NCI-H1694 (cell line): ENCODE data around the gene PDE2A.

Experiments
- DNase-seq: peaks from one replicate; lab custom pipeline; 2025; lab: John Stamatoyannopoulos, UW

PDE2A gene

DNA sequence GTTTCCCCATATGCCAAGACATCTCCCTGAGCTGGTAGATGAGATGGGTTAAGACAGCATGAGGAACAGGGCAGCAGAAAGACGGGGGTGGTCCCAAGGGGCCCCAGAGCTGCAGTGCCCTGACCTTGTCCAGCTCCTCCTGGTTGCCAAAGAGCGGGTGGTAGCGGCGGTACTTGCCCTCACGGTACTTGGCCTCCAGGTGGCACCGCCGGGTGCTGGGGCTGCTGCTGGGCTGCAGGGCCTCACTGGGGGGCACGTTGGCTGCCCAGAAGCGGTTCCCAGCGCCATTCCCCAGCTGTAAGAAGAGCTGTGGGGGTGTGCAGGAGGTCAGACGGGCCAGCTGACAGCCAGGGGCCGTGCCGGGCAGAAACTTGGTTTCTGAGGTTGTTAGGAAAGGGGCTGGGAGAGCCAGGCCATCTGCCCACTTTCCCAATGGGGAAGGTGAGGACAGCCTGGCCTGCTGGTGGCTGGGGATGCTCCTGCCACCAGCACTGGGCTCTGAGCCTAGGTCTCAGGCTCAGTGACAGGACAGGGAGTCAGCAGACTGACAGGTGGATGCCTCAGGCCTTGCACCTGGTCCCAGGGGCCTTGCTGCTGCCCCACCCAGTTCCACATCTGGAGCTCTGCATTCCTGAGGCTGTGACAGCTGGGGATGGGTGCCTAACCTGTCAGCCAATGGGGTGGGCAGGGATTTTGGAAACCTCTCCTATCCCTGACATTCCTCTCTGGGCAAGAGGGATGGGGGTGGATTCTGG is 30.0 kb upstream of the PDE2A start:
- no peak for DNase-seq

DNA sequence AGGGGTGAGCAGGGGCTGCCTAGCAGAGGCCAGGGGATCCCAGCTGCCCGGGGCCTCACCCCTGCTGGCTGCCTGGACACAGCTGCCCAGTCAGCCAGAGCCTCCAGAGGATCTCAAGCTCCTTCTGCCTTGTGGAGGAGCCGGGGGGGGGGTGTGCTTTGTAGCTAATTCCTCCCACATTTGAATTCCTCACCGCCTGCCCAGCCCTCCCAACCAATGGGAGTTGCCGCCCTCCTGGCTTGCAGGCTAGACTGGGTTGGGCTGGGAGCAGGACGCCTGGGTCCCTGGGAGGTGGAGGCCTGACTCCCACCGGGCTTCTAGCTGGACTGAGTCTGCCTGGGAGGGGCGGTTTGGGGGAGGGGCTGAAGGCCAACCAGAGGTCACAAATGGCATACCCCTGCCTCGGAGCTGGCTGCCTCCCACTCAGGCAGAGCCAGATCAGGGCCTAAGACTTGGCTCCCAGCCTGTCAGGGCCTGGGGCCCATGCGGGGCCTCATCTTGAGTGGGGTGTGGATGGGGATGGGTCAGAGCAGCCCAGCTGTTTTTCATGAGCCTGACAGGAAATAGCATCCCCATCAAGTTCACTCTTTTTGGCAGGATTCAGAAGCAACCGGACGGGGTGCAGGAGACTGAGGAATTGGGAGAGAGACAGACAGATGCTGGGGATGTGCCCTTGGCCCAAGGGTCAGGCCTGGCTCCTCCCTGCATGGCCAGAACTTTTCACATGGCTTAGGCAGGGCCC is 29.2 kb upstream of the PDE2A start:
- DNase-seq = no peak

DNA sequence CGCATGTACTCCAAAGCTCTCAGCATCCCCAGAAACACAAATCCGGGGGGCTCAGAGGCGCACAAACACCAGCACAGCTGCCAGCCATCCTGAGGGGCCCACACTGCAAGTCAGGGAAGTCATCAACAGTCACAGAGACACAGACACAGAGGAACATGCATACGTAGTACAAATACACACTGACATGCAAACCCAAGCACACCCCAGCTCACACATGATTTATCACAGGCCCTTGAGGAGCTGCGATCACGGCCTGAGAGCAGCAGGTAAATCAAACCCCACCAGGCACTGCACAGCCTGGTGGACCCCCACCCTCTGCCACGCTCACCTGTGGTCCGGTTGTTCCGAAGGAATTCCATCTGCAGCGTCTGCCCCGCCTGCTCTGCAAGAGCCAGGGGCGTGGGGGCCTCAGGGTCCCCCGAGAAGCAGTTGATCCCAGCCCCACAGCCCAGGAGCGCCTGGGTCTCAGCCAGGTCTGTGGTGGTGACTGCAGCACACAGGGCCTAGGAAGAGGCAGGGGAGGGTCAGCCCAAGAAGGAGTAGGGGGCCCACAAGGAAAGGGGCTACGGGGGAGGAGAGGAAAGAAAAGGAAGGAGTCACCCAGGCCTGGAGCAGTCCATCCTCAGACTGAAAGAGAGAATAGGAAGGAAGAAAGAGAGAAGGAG is 28.5 kb upstream of the PDE2A start:
- DNase-seq = no peak

DNA sequence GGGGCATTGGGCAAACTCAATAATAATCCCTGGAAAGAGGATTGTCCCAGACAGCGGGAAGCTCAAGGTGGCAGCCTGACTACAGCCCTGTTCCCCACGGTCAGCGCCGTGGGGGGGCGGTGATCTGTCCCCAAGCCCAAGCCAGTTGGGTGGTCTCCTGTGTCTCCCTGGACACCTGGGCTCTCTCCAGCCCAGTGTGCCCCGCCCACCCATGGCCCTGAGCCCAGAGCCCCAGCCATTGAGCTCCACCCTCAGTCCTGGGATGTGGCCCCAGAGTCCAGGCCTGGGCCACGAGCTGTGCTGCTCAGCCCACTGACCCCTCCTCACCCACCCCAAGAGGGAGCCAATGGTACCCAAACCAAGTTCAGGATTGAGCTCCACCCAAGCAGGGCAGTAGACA is 27.9 kb upstream of the PDE2A start:
- no peak for DNase-seq

DNA sequence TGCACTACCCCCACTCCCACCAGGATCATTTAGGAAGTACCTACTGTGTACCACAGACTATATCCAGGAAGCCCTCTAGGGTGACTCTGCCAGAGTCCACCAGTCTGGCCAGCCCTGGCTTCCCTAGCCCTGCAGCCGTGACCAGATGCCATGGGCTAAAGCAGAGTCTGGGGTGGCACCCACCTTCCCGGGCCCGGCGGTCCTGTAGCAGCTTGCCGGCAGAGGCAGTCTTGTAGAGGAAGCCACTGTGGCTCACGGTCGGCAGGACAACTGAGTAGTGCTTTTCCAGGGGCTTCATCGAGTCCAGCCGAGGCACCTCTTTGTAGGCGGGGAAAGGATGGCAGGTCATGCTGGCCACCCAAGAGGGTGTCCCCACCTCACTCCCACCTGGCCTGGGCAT is 27.2 kb upstream of the PDE2A start:
- no peak for DNase-seq

DNA sequence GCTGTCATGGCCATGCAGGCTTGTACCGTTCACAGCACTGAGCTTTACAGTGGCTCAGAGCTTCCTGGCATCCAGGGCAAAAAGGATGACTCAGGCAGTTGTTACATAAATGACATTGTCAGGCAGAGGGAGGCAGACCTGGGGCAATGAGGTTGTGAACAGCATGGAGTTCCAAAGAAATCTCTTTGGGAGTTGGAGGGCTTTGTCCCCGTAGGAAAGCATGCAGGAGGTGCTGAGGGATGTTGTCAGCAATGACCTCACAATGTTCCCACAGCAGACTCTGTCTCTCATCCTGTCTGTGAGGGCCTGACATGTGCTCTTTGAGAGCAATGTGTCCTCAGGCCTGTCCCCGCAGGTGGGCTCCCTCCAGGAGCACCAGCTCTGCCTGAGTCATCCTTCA is 25.9 kb upstream of the PDE2A start:
- DNase-seq = no peak

DNA sequence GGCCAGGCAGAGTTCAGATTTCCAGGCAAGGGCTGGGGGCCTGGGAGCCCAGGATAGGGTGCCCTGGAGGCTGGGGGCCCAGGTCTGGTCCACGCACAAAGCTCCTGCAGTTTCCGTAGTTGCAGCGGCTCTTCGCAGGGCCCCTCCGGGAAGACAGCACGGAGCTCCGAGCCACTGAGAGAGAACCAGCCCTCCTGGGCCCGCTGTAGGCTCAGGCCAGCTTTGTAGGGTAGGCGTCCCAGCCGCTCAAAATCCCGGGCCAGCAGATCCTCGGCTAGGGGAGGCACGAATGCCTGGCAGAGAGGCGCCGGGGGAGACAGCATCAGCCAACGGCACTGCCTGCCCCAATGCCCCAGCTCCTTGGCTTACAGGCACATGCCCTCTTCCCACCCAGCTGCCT is 23.6 kb upstream of the PDE2A start:
- no peak for DNase-seq

DNA sequence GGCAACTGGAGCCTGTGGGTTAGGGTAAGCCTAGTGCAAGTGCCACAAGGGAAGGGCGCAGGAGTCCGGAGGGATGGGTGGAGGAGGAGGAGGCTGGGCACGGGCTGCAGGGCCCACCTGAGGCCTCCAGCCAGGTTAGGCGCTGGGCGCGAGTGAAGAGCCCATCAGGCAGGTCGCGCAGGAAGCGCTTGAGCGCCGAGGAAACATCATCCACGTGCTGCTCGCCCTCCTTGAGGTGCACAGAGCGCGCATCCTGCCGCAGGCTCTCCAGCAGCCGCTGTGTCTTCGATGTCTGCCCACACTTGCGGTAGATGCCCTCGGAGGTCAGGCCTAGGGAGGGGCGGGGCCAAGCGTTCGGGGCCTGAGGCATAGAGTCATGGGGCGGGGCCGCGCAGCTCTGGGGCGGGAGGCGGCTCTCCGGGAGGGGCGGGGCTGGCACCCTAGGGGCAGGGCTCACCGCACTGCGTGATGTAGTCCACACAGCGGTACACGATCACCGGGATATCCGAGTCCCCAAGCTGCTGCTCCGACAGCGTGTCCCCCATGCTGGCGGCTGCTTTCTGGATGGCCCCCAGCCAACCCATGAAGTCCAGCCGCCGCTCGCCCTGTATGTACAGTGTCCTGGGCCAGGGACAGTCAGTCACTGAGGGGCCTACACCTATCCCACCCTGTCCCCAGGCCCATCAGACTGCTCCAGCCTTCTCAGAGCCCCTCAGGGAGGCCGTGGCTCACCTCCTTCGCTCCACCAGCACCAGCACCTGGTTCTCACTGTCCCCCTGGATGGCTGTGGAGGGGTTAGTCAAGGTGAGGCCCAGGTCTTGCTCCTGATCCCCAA is 22.9 kb upstream of the PDE2A start:
- DNase-seq = no peak

DNA sequence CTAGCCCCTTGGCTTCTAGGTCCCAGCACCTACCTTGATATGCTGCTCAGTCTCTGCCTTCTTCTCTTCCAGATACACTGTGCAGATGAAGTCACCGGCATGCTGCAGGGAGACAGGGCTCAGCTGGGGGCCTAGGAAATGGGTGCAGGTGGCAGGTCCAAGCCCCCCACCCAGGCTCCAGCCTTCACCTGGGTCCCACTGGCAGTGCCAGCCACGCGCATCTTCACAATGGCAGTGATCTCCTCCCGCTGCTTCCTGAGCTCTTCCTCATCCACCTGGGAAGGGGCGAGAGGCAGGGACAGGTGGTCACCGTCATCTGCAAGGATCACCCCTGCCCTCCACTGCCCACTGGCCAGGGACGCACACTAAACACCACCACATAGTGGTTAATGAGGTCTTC is 21.1 kb upstream of the PDE2A start:
- no peak for DNase-seq

DNA sequence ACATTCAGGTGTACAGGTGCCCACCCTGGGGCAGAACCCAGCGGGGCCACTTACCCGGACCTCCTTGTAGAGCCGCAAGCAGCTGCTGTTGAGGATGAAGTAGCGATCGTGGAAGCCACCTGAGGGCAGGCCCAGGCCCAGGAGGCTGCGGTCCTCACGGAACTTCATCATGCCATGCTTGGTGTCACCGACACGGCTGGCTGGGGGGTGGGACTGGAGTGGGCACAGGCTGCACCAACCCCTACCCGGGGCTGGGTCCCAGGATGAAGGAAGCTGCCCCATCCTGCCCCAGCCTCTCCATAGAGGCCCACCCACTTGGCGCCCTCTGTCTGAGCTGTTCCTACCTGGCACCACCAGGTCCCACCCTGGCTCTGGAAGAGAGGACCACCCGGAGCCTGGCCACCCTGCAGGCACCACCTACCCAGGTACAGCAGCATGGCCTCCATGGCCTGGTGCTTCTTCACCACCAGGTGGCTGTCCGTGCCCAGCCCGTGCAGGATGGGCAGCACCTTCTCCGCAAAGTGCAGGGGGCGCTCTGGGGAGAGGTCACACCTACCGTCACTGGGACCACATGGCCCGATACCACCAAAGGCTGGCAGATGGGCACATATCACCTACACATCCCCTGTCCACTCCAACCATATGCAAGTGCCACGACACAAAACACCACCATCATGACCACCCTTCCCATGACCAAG is 19.2 kb upstream of the PDE2A start:
- no peak for DNase-seq

DNA sequence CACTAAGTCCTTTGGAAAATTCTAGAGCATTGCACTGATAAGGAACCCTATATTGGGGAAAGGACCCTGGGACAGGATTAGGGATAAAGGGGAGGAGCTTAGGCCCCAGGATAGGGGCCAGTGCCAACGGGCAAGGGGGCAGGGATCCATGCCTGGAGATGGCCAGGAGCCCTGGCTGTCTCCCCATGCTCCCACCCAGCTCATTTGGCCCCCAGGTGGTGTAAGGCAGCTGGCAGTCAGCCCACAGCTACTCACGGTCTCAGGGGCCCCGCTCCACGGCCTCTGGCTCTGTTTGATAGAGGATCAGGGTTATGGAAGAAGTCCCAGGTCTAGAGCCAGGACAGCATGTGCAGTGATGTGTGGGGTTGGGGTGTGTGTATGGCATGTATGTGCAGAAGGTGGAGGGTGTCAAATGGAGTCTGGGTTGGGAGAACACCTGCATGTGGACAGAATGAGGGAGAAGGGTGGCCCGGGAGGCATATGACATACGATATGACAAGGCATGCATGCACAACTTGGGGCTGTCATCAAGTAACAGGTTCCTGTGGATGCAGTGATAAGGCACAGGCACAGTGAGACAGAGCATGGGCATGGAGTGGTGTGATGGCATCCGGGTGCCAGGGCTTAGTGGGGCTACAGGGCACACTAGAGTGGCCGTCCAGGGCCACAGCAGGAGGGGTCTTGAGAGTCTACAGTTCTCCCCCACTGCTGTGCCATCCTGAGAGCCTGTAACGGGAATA is 18.4 kb upstream of the PDE2A start:
- no peak for DNase-seq

DNA sequence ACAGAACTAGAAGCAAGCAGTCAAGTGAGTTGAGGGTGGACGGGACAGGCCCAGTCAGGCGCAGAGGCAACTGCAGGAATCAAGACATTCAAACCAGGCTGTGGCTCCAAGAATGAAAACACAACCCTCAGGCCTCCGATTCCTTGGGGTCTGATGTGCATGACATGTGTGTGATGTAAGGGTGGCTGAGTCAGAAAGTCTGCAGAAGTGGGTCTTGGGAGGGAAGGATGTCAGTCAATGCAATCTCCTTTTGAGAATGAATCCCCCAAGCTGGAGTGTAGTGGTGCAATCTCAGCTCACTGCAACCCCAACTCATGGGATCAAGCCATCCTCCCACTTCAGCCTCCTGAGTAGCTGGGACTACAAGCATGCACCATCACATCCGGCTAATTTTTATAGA is 15.9 kb upstream of the PDE2A start:
- no peak for DNase-seq

DNA sequence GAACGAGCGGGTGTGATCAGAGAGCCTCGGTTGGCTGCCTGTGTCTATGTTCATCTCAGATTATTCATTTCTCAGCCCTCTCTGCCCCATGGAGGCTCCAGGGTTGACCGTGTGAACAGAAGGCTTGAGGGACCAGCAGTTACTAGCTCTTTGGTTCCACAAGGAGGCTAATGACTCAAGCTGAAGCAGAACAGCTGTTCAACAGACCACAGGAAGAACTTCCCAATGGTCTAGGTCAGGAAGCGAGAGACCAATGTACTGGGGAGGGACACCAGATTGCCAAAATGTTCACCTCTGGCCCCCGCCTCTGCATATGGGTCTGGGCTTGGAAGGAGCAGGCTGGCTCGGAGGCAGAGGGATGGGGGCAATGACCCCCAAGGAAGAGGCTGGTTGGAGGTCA is 14.7 kb upstream of the PDE2A start:
- no peak for DNase-seq

DNA sequence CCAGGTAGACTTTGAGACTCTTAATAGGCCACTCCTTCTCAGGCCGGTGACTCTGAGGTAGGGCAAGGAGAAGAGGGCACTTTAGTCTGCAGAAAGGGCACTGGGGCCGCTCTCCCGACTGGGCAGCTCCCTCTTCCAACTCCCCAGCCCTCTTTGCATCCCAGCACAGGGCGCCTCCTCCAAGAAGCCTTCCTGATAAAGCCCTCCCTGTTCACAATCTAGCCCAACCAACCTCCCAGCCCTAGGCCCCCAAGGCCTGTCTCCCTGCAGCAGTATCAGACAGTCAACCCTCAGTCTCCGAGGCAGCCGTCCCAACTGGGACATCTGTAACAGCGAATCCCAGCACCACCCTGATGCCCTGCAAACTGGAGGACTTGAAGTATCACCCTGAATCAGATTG is 14.3 kb upstream of the PDE2A start:
- no peak for DNase-seq

DNA sequence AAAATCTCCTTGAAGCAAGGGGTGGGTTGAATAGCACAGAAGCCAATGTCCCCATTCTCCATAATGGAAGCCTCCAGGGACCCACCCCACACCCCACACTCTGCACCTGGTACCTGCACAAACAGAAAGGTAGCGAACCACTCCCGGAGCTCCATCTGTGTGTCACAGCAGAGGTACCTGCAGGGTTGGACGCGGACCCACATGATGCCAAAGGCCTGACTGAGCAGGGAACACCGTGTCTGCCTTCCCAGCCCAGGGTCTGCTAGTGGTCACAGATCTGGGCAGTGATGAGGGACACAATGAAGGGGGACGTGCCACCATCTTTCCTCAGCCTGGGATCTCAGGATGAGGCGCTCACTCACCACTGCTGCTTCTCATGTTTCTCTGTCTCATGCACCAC is 13.1 kb upstream of the PDE2A start:
- no peak for DNase-seq

DNA sequence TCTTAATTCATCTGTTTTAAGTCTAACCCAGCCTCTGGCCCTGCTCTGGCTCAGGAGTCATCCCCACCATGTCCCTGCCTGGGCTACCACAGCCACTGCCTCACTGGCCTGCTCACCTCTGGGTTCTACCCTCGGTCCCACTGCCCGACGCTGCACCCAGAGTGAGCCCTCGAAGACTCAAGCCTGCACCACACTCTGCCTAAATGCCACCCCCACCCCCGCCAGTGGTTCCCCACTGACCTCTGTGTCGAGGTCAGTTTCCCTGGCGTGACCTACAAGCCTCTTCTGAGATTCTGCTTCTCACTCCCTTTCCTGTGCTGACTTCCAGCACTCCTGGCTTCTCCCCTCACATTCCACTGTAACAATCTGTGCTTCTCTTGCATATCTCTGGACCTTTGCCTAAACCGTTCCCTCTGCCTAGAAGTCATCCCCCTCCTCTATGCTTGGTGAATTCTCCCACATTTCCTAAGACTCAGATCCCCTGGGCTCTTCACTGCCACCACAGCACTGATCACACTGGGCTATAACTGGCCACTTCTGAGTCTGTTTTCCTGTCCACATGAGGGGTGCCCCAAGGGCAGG is 12.5 kb upstream of the PDE2A start:
- no peak for DNase-seq

DNA sequence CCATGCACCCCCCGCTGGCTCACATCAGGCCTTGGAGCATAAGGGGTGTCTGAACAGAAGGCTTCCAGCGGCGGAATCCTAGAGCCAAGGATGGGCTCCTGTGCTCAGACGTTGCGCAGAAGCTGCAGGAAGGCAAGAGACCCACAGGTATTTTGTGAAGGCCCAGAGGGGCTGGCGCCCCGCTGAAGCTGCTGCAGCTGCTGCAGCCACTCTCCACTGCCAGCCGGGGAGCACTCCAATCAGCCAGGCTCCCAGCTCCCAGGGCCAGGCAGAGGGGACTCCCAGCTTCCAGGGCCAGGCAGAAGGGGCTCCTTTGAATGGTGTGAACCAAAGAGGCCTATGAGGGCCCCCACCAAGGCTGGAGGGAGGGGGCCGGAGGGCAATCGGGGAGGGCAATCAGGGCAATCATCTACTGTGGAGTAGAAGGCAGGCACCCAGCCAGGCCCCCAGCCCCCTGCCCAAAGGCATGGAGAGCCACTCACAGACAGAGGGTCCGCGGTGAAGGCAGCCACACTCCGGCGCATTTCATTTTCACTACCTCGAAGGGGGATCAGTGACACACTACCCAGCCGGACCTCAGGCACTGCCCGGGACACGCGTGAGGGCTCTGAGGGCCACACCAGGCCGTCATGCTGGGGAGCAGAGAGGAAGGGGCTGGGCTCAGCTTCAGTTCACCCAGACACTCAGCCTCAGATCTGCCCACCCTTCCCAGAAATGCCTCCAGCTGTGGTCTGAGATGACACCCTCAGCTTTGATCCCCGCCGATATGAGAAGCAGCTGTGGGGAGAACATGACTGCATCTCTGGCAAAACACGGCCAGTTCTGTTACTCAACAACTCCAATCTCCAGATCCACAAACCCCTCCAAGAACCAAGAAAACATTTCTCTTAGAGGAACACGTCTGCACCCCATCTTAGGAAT is 11.6 kb upstream of the PDE2A start:
- no peak for DNase-seq

DNA sequence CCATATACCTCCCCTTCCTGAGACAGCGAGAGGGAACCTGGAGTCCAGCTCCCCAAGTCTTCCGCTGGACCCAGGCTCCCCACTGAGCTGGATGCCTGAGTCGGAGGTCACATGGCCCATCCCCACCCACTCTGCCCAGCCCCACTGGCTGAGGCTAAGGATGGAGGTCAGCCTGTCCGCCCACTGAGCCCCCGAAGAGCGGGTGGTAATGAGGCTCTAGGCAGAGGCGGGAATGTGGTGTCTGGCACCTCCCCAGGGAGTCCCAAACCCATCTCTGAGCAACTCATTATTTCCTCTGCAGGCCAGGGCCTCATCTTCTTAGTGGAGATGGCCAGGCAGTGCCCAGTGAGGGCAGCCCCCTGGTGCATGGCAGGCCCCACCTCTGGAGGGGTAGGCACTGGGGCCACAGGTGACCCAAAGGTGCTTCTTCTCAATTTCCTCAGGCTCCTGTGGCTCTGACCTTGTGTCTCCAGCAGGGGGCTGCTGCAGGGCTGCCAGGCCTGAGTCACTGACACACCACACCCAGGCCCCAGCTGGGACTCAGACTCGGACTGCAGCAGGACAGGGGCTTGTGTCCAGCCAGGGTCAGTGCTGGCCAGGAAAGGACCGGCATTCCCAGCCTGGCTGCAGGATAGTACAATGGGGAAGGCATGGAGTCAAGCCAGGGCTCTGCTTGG is 10.2 kb upstream of the PDE2A start:
- DNase-seq = peak; percentile 3

DNA sequence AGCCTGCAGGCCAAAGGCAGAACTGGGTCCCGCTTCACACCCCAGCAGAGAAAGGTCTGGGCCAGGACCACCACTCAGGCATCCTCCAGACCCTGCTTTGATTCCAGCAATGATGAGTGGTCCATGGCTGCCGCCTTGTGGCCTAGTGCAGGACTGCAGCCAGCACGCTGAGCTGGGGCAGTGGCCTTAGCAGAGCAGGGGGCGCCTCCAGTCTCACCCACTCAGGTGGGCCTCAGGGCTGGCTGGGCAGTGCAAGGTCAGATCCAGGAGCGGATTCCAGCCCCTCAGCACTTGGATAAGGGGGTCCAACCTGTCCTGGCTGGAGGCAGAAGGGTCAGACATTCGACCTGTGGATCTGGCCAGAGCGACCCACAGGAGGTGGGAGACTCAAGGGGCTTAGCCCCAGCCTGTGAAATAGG is 9.6 kb upstream of the PDE2A start:
- peak; percentile 40 for DNase-seq
